Effector memory CD4-positive, alpha-beta T cell (primary cell): ENCODE measurements around the gene SFTPD.
"Not testable (repeated sequence)": the region's sequence is repeated elsewhere in the genome, so short reads cannot be mapped to it uniquely, and the experiment has no call there.

Source experiments
- DNase-seq, 3 donors: peaks; one replicate each; pipeline ENCODE4 v3.0.0-alpha.2; 2020
- H3K27ac ChIP-seq: 2 replicates; pipeline ENCODE4 v1.7.0; 2013; ENCODE audit warnings: mild to moderate bottlenecking, low read length, moderate library complexity; ENCODE audit not compliant: insufficient read depth, poor library complexity, severe bottlenecking
- H3K27me3 ChIP-seq: replicated peaks from 2 replicates; pipeline ENCODE4 v1.7.0; 2013; ENCODE audit warnings: mild to moderate bottlenecking, low read length; ENCODE audit not compliant: insufficient read depth, control insufficient read depth, poor library complexity, severe bottlenecking
- H3K36me3 ChIP-seq: 2 replicates; pipeline ENCODE4 v1.7.0; 2013; ENCODE audit warnings: mild to moderate bottlenecking, low read length, moderate library complexity; ENCODE audit not compliant: control insufficient read depth, insufficient read depth
- H3K4me1 ChIP-seq: 2 replicates; pipeline ENCODE4 v1.7.0; 2013; ENCODE audit warnings: low read length, mild to moderate bottlenecking; ENCODE audit not compliant: control insufficient read depth, insufficient read depth, poor library complexity, severe bottlenecking
- H3K4me3 ChIP-seq: 2 replicates; pipeline ENCODE4 v1.7.0; 2013; ENCODE audit warnings: low read length, low read depth, mild to moderate bottlenecking; ENCODE audit not compliant: insufficient read depth, poor library complexity, severe bottlenecking
- H3K9me3 ChIP-seq: 2 replicates; pipeline ENCODE4 v1.7.0; 2013; ENCODE audit warnings: mild to moderate bottlenecking, low read length, moderate library complexity; ENCODE audit not compliant: control insufficient read depth

The SFTPD gene

GRCh38 chr10:79926037-79926436, 22.9 kb downstream of the SFTPD start:
- Histone ChIP-seq H3K9me3 (no peaks in the 10 kb centered on the region), H3K4me1 (no peaks in the 10 kb centered on the region), H3K4me3 (no peak overlapping the region), H3K36me3 (no peaks in the 10 kb centered on the region), H3K27me3 (peaks cover 4% of the 10 kb centered on the region), H3K27ac (no peak overlapping the region)
- no peak for DNase-seq

GRCh38 chr10:79925614-79926013, 23.3 kb downstream of the SFTPD start:
- H3K36me3 ChIP-seq: no peaks in the 10 kb centered on the region
- peaks cover 4% of the 10 kb centered on the region for H3K27me3 ChIP-seq
- H3K4me3 ChIP-seq: no peak overlapping the region
- no peak for DNase-seq
- no peaks in the 10 kb centered on the region for H3K9me3 ChIP-seq
- no peaks in the 10 kb centered on the region for H3K4me1 ChIP-seq
- H3K27ac ChIP-seq: no peak overlapping the region

- Histone ChIP-seq H3K36me3 (no peaks in the 10 kb centered on the region), H3K27me3 (no peaks in the 10 kb centered on the region), H3K9me3 (no peaks in the 10 kb centered on the region), H3K4me1 (no peaks in the 10 kb centered on the region), H3K27ac (no peak overlapping the region), H3K4me3 (no peak overlapping the region)
- DNase-seq: no peak
Observed at GRCh38 chr10:79923669-79924068, 25.2 kb downstream of the SFTPD start.

GRCh38 chr10:79923145-79923544, 25.8 kb downstream of the SFTPD start:
- no peaks in the 10 kb centered on the region for H3K36me3 ChIP-seq
- H3K27ac ChIP-seq: no peak overlapping the region
- H3K4me3 ChIP-seq: no peak overlapping the region
- DNase-seq: no peak
- H3K27me3 ChIP-seq: no peaks in the 10 kb centered on the region
- no peaks in the 10 kb centered on the region for H3K4me1 ChIP-seq
- H3K9me3 ChIP-seq: no peaks in the 10 kb centered on the region

- not testable (repeated sequence) for H3K9me3 ChIP-seq, H3K27ac ChIP-seq, H3K4me3 ChIP-seq, DNase-seq, H3K27me3 ChIP-seq, H3K36me3 ChIP-seq, H3K4me1 ChIP-seq
Observed at GRCh38 chr10:79922011-79922412, 26.9 kb downstream of the SFTPD start.

GRCh38 chr10:79915838-79916237, 33.1 kb downstream of the SFTPD start:
- DNase-seq, H3K27me3 ChIP-seq: not testable (repeated sequence)

GRCh38 chr10:79914512-79914911, 34.4 kb downstream of the SFTPD start:
- not testable (repeated sequence) for H3K9me3 ChIP-seq, H3K27ac ChIP-seq, H3K27me3 ChIP-seq, H3K4me1 ChIP-seq, DNase-seq, H3K4me3 ChIP-seq, H3K36me3 ChIP-seq

More at GRCh38 chr10:79915838-79916237, 33.1 kb downstream of the SFTPD start:
- not testable (repeated sequence) for H3K36me3 ChIP-seq, H3K4me3 ChIP-seq, H3K27ac ChIP-seq, H3K4me1 ChIP-seq, H3K9me3 ChIP-seq

- DNase-seq: no peak
- Histone ChIP-seq H3K9me3 (no peaks in the 10 kb centered on the region), H3K27ac (no peak overlapping the region), H3K4me1 (no peaks in the 10 kb centered on the region), H3K27me3 (no peaks in the 10 kb centered on the region), H3K36me3 (no peaks in the 10 kb centered on the region), H3K4me3 (no peak overlapping the region)
Observed at GRCh38 chr10:79910836-79911235, 38.1 kb downstream of the SFTPD start.

GRCh38 chr10:79910344-79910743, 38.6 kb downstream of the SFTPD start:
- Histone ChIP-seq H3K27ac (no peak overlapping the region), H3K9me3 (no peaks in the 10 kb centered on the region), H3K27me3 (no peaks in the 10 kb centered on the region), H3K36me3 (no peaks in the 10 kb centered on the region), H3K4me3 (no peak overlapping the region), H3K4me1 (no peaks in the 10 kb centered on the region)
- no peak for DNase-seq

- H3K27ac ChIP-seq: no peak overlapping the region
- no peaks in the 10 kb centered on the region for H3K9me3 ChIP-seq
- no peak for DNase-seq
- H3K4me3 ChIP-seq: peak overlapping the region; percentile 66
- H3K4me1 ChIP-seq: peaks cover 7% of the 10 kb centered on the region
- no peaks in the 10 kb centered on the region for H3K36me3 ChIP-seq
- H3K27me3 ChIP-seq: peaks cover 6% of the 10 kb centered on the region
Observed at GRCh38 chr10:79905322-79906314, 43.3 kb downstream of the SFTPD start.
